Lung (tissue), 12 donors: ENCODE measurements around the gene ID2. TPM values are rescaled to one million over a fixed set of nuclear protein-coding genes. Genes with fewer than 3 reads are reported as not detected.

Experiments
- ATAC-seq: fragments of 200-7000 bp; cut with Tn5 transposase; one replicate; pipeline ENCODE4 v1.9.1; 2020; ENCODE audit warnings: moderate number of reproducible peaks; ENCODE audit not compliant: insufficient read depth, low FRiP score
- DNase-seq, 3 donors: peaks; one replicate each; pipeline ENCODE4 v3.0.0-alpha.2; 2013 to 2017
- H3K27ac ChIP-seq, 2 donors: one replicate each; pipeline ENCODE4 v1.5.1; 2013; ENCODE audit warnings: mild to moderate bottlenecking in 2 of 2, moderate library complexity in 2 of 2, control low read depth in 1 of 2, inconsistent platforms in 1 of 2, low read depth in 1 of 2, low read length in 1 of 2
- H3K27me3 ChIP-seq, 3 donors: one replicate each; pipeline ENCODE4 v1.5.1; 2013; ENCODE audit warnings: low read length in 2 of 3; ENCODE audit not compliant: control insufficient read depth in 3 of 3, insufficient read depth in 3 of 3
- H3K36me3 ChIP-seq, 4 donors: one replicate each; pipeline ENCODE4 v1.5.1; 2013; ENCODE audit warnings: low read length in 4 of 4, mild to moderate bottlenecking in 1 of 4, moderate library complexity in 1 of 4; ENCODE audit not compliant: control insufficient read depth in 4 of 4, insufficient read depth in 4 of 4
- H3K4me1 ChIP-seq, 5 donors: one replicate each; pipeline ENCODE4 v1.5.1; 2013; ENCODE audit warnings: low read length in 5 of 5, mild to moderate bottlenecking in 2 of 5, moderate library complexity in 1 of 5; ENCODE audit not compliant: control insufficient read depth in 5 of 5, insufficient read depth in 5 of 5
- H3K4me3 ChIP-seq: one replicate; pipeline ENCODE4 v1.5.1; 2013; ENCODE audit warnings: mild to moderate bottlenecking, control low read depth, moderate library complexity
- H3K9ac ChIP-seq, 2 donors: one replicate each; pipeline ENCODE4 v1.5.1; 2013; ENCODE audit warnings: low read length in 2 of 2, control low read depth in 1 of 2; ENCODE audit not compliant: insufficient read depth in 1 of 2
- H3K9me3 ChIP-seq, 4 donors: one replicate each; pipeline ENCODE4 v1.5.1; 2013; ENCODE audit warnings: low read length in 3 of 4, mild to moderate bottlenecking in 1 of 4, moderate library complexity in 1 of 4; ENCODE audit not compliant: control insufficient read depth in 4 of 4, insufficient read depth in 3 of 4
- CTCF ChIP-seq: IDR thresholded peaks from 2 replicates; pipeline ENCODE4 v1.5.1; 2012; ENCODE audit warnings: mild to moderate bottlenecking; ENCODE audit errors: control extremely low read depth, extremely low read depth
- WGBS, 2 donors: extraction: QIAGEN DNeasy Blood & Tissue Kit; methylation state at CpG; one replicate each; pipeline ENCODE4 v1.1.7; 2013; 5-methylcytosine and 5-hydroxymethylcytosine counted together
- polyA plus RNA-seq, 2 donors: library from polyadenylated mRNA; stranded (reverse); fragments of 200-250 nt; gene quantifications; one replicate each; pipeline ENCODE4 v1.2.1, GENCODE V29; 2013
- total RNA-seq, 2 donors: library from RNA; depleted of rRNA in 1 of 2; stranded (reverse); fragments of >200 nt in 1 of 2; gene quantifications; one replicate each; pipeline ENCODE4 v1.2.1, GENCODE V29; 2014 to 2021
- donor health status: control.
- donor health status: control.
- donor health status: Bipolar disorder and iron deficiency.
- donor health status: healthy.
- donor health status: DM: yes; HTN: yes; CAD: no.

ID2 gene
- total and polyA plus RNA-seq, 4 donors = 67.9 to 227 (median 133) TPM

- H3K27me3 ChIP-seq = no peaks in the 10 kb centered on the region
- DNase-seq (no peak), ATAC-seq (no peak)
- H3K9me3 ChIP-seq = no peaks in the 10 kb centered on the region
- 94 to 95% methylated on average over 11 of the region's 11 CpGs for WGBS, 2 donors
- no peak overlapping the region for H3K27ac ChIP-seq
- no peak overlapping the region for H3K9ac ChIP-seq
- TF ChIP-seq CTCF = no peak
- no peak overlapping the region for H3K4me3 ChIP-seq
- no peaks in the 10 kb centered on the region for H3K4me1 ChIP-seq
- no peaks in the 10 kb centered on the region for H3K36me3 ChIP-seq
These were observed 29.0 kb upstream of the ID2 start for GRCh38 chr2:8652774-8653426.

GRCh38 chr2:8653485-8653884 lies 28.4 kb upstream of the ID2 start:
- Histone ChIP-seq H3K4me1 (no peaks in the 10 kb centered on the region), H3K36me3 (no peaks in the 10 kb centered on the region), H3K9me3 (no peaks in the 10 kb centered on the region), H3K4me3 (no peak overlapping the region), H3K9ac (no peak overlapping the region), H3K27me3 (no peaks in the 10 kb centered on the region), H3K27ac (no peak overlapping the region)
- ATAC-seq (no peak), DNase-seq (no peak)
- 91 to 92% methylated on average over 7 of the region's 7 CpGs for WGBS, 2 donors
- TF ChIP-seq CTCF = no peak

- no peaks in the 10 kb centered on the region for H3K36me3 ChIP-seq
- TF ChIP-seq CTCF = no peak
- DNase-seq (no peak), ATAC-seq (no peak)
- WGBS, 2 donors = 96 to 100% methylated on average over 6 of the region's 6 CpGs
- no peaks in the 10 kb centered on the region for H3K4me1 ChIP-seq
- H3K27ac ChIP-seq = no peak overlapping the region
- H3K9ac ChIP-seq = no peak overlapping the region
- no peak overlapping the region for H3K4me3 ChIP-seq
- H3K27me3 ChIP-seq = no peaks in the 10 kb centered on the region
- no peaks in the 10 kb centered on the region for H3K9me3 ChIP-seq
These were observed 27.8 kb upstream of the ID2 start for GRCh38 chr2:8654041-8654440.

DNA sequence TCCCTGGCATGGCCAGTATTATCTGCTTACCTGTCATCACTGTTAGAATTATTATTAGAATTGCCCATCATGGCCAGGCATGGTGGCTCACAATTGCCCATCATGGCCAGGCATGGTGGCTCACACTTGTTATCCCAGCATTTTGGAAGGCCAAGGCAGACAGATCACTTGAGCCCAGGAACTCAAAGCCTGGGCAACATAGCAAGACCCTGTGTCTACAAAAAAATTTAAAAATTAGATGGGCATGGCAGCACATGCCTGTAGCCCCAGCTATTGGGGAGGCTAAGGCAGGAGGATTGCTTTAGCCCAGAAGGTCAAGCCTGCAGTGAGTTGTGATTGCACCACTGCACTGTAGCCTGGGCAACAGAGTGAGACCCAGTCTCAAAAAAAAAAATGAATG lies 27.4 kb upstream of the ID2 start:
- no peak for TF ChIP-seq CTCF
- Histone ChIP-seq H3K27ac (no peak overlapping the region), H3K36me3 (no peaks in the 10 kb centered on the region), H3K27me3 (no peaks in the 10 kb centered on the region), H3K9ac (no peak overlapping the region), H3K4me1 (peaks cover 0 to under 1% (median 0%) of the 10 kb centered on the region in 5 donors), H3K4me3 (no peak overlapping the region), H3K9me3 (no peaks in the 10 kb centered on the region)
- ATAC-seq (no peak), DNase-seq (no peak)
